Suppressor macrophage treated with lipopolysaccharide for 1 hour (primary cell): Measurements from ENCODE around the gene TEDC2.

Experiments
- DNase-seq, 3 donors: peaks; one replicate each; pipeline ENCODE4 v3.0.0-alpha.2; 2020 to 2022

Gene TEDC2

GRCh38 chr16:2466667-2467527, 7.0 kb downstream of the TEDC2 start:
- DNase-seq = no peak

- DNase-seq = peak; percentile 69 to 85 (median 76)
Measured at GRCh38 chr16:2467528-2468232, 7.8 kb downstream of the TEDC2 start.

DNA sequence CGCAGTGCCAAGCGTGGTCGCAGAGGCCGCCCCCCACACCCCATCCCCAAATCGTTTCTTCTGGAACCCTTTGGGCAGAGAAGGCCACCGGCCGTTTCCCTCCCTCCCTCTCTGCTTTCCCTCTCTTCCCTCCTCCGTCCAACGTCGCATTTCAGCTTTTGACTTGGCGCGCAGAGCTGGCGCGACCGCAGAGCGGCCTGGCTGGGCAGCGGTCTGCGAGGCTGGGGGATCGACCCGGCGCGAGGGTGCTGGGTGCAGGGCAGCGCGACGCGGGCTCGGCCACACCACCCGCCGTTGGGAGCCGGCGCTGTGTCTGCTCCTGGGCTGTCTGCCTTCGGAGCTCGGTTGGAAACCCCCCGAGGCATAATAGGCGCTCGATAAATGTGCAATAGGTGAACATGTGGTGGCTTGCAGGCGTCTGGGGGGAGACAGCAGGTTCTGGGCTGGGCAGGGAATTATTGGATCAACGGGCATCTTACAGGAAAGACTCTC, 8.4 kb downstream of the TEDC2 start:
- DNase-seq = peak in 2 of 3 donors; percentile 28 to 56

DNA sequence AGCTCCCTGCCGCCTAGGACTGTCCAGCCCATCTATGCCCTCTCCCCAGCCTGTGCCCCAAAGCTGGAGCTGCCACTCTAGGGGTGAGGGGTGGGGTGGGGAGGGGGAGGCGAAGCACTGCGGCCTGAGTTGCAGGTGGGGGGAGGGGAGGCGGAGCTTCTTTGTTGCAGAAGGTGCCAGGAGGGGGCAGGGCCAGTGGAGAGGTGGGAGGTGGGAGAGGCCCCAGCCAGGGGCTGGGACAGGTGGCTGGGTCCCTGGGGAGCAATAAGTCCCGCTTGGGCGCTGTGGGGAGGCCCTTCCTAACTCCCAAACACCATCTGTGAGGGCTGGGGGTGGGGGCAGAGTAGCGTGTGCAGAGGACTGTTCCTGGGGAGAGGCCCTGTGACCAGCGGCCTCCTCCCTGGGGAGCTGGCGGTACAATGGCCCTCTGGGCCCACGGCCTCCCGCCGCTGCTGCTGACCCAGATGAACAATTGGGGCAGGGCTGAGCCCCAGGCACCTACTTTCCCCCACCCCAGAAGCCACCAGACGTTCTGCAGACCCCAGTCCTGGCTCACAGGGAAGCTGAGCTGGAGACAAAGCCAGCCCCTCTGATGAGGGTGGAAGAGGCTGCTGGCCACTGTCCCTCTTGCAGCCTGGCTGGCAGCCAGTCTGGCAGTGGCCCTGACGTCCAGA, 9.0 kb downstream of the TEDC2 start:
- DNase-seq = no peak

DNA sequence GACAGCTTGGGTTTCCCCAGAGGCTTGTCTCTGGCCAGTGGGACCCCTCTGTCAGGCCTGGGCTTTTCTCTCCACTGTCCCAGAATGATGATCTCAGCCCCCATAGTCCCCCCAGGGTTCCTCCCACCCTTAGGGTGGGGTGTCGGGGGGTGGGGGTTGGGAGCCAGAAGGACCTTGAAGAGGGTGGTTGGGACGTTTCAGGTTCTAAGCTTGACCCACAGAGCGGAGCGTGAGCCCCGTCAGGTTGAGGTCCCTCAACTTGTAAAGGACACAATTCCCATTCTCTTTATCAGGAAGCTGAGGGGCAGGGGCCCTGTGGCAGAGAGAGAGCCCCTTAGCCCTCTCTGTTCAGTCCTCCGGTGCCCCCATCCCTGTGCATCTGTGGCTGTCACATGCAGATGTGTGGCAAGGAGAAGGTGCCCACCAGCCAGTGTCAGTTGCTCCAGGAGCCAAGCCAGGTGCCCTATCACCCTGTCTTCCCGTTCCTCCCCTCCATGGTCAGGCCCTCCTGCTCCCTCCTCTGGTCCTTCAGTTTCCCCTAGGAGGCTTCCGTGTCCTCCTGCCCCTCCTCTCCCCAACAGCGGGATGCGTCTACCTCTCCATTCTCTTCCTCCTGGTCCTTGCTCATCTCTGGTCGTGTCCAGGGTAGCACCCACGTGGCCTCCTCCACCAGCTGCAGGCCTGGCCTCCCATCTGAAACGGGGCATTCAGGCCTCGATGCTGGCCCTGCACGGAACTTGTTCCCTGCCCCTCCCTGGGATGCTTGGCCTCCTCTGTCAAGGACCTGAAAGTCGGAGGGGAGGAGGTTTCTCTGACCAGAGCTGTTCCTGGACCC, 9.7 kb downstream of the TEDC2 start:
- no peak for DNase-seq

GRCh38 chr16:2470234-2470601, 10.3 kb downstream of the TEDC2 start:
- DNase-seq = no peak

DNA sequence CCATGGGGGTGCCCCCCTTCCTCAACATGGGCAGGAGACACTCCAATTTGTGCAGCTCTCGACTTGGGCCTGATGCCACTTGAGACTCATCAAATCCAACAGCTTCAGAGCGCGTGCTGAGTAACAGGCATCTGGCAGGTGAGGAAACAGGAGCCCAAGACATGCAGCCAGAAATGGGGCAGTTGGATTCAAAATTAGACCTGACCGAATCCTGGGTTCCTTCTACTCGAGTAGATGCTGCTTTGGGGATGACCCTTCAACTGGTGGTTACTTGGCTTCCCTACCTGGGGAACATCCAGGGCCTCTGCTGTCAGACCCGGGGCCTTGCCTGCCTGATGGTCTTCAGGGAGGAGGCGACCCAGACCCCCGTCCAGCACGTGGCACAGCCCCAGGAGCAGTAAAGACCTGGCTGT, 10.7 kb downstream of the TEDC2 start:
- DNase-seq = no peak

- peak in 2 of 3 donors; percentile 42 to 55 for DNase-seq
Measured at GRCh38 chr16:2471016-2471652, 11.2 kb downstream of the TEDC2 start, which contains the start of gene NTN3. TSS of gene NTN3 (plus strand) at chr16:2471297. CDS start at chr16:2471702, 405 bp downstream.

GRCh38 chr16:2471653-2472487, 12.0 kb downstream of the TEDC2 start:
- DNase-seq = no peak

DNA sequence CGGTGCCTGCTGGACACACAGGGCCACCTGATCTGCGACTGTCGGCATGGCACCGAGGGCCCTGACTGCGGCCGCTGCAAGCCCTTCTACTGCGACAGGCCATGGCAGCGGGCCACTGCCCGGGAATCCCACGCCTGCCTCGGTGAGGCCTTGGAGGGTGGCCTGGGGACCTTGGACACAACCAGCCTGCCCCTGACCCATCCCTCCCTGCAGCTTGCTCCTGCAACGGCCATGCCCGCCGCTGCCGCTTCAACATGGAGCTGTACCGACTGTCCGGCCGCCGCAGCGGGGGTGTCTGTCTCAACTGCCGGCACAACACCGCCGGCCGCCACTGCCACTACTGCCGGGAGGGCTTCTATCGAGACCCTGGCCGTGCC, 12.6 kb downstream of the TEDC2 start:
- DNase-seq = no peak

- DNase-seq = no peak
Measured at GRCh38 chr16:2472885-2473445, 13.1 kb downstream of the TEDC2 start.

- DNase-seq = no peak
Measured at GRCh38 chr16:2473446-2473926, 13.6 kb downstream of the TEDC2 start.

- peak; percentile 64 to 87 (median 78) for DNase-seq
Measured at GRCh38 chr16:2473999-2474876, 14.3 kb downstream of the TEDC2 start.

DNA sequence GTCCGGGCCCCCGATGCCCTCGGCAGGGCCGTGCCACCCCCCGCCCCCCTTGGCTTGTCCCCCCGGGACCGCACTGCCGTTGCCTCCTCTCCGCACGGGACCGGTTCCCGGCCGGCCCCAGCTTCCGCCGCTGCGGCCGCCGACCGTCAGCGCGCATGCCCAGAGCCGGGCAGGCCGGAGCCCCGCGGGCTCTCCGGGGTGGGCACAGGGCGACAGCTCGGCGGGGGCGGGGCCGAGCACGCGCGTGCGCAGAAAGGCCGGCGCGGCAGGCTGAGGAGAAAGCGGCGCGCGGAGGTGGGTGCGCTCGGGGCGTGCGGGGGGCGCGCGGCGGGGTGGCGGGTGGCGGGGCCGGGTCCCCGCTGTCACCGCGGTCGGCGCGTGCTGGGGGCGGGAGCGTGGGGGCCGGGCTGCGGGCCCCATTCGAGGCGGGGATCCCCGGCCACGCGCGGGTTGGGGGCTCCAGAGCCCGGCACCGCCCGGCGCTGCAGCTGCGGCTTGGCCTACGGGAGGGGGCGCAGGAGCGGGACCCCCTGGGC, 15.0 kb downstream of the TEDC2 start, which contains the start of gene TBC1D24:
TBC1D24 (plus strand) TSS at position 251 of the 536 bp plus-strand sequence. CDS start 21,022 bp downstream, outside the sequence.
- DNase-seq = peak; percentile 90 to 96 (median 95)

- DNase-seq = peak in 1 of 3 donors; percentile 50
Measured at GRCh38 chr16:2475413-2476344, 15.8 kb downstream of the TEDC2 start.

DNA sequence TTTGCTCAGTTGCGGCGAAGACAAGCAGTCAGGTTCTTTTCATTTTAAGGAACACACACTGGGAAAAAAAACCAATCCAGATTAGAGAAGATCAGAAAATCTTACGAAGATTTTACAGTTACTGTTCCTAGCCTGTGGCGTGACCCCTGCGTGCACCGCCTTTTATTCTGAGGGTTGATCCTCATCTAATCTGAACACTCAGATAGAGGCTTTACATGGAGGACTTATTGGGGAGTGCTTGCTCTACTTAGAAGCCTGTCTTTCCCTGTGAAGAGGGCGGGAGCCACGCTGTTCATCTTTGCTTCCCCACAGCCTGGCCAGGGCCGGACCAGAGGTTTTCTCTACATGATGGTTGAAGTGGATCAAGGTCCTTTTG, 16.4 kb downstream of the TEDC2 start:
- no peak for DNase-seq

- DNase-seq = no peak
Measured at GRCh38 chr16:2476741-2477140, 16.8 kb downstream of the TEDC2 start.

- DNase-seq = no peak
Measured at GRCh38 chr16:2477327-2477726, 17.4 kb downstream of the TEDC2 start.
